ENCODE measurements around the gene CTNNA3. TPM values are rescaled to one million over a fixed set of nuclear protein-coding genes. Genes with fewer than 3 reads are reported as not detected.

CTNNA3 gene
- total RNA-seq (ENCODE audit: low replicate concordance), result not detected in 2 replicates

GRCh38 chr10:67696029-67696428 lies at the start of gene CTNNA3:
TSS of gene CTNNA3 (minus strand) at chr10:67696195.

GRCh38 chr10:66925896-66926715 lies 769.9 kb downstream of the CTNNA3 start, which contains the start of gene LRRTM3:
TSS of gene LRRTM3 (plus strand) at chr10:66926036.

Other genes starting within 250 kb of the CTNNA3 start
- 0.70 and 3.0 TPM in 2 replicates for gene DNAJC12, start 142.0 kb upstream of the CTNNA3 start, total RNA-seq (ENCODE audit: low replicate concordance)
- 7.3 and 8.5 TPM in 2 replicates for gene SIRT1, start 188.5 kb upstream of the CTNNA3 start, total RNA-seq (ENCODE audit: low replicate concordance)